Renal cortical epithelial cell (primary cell): ENCODE results near the gene NFYA. TPM values are rescaled to one million over a fixed set of nuclear protein-coding genes. Genes with fewer than 3 reads are reported as not detected.
A peak's percentile ranks its signal among the peaks of the same experiment; 100 is the strongest.
"Not testable (repeated sequence)": the region's sequence is repeated elsewhere in the genome, so short reads cannot be mapped to it uniquely, and the experiment has no call there.

ENCODE experiments used
- DNase-seq: peaks from one replicate; pipeline ENCODE4 v3.0.0-alpha.2; 2011; ENCODE audit warnings: low read depth
- total RNA-seq: library from RNA; depleted of rRNA; stranded (reverse); fragments of >200 nt; gene quantifications from 2 replicates; pipeline ENCODE4 v1.2.3, GENCODE V29; 2014

The NFYA gene
- total RNA-seq, 1 donor from 2014 or later = 38.8 TPM

- DNase-seq = not testable (repeated sequence)
Measured at GRCh38 chr6:41115027-41115426, 42.3 kb downstream of the NFYA start.

DNA sequence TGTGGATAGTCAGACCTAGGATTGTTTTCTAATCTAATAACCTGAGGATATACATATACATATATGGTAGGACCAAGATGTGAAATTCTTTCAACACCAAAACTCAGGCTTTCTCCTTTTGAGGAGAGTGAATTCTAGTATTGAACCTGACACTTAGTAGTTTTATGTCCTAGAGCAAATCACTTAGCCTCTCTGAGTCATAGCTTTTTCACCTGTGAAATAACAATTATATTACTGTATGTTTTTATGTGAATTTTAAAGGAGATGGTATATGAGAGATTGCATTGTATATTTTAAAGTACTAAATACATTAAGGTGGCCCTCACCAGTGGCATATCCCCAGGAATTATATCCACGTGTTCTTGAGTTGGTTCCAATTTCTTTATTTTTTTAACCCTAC, 46.7 kb downstream of the NFYA start:
- no peak for DNase-seq

DNA sequence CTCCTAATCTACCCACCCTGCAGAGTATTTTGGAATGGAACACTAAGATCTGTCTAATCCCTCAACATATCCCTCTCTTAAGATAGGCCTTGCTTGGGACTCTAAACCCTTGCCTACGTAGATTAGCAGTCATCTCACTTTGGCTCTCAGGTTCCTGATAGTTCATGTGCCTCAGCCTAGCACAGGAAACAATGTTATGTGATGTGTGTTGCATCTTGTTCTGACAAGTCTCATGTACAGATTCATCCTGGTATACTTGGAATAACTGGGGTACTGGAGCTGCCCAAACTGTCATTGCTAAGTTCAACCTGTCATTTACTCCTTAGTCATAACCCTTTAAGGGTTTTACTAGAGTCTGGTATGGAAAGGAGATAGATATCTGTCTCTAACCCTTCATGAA, 47.3 kb downstream of the NFYA start:
- DNase-seq = no peak

DNA sequence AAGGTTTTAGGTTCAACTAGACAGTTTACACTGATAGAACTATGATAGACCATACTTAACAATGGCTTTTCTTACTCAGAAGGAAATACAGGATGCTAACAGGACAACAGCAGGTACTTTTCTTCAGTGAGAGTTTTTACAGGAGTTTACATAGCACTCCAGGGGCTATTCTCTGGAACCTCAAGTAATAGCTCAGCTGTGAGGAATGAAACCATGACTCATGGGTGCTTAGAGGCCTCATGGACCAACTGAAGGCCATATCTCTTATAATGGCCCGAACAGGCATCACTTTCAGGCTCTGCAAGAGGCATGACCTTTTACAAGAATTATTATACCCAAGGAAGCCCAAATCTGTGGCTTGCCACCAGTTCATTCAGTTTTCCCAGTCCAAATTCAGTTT, 49.6 kb downstream of the NFYA start:
- peak; percentile 25 for DNase-seq

GRCh38 chr6:41122918-41123317, 50.1 kb downstream of the NFYA start:
- no peak for DNase-seq

GRCh38 chr6:41125282-41125681, 52.5 kb downstream of the NFYA start:
- DNase-seq = no peak

GRCh38 chr6:41132254-41132653, 59.5 kb downstream of the NFYA start:
- DNase-seq = no peak

DNA sequence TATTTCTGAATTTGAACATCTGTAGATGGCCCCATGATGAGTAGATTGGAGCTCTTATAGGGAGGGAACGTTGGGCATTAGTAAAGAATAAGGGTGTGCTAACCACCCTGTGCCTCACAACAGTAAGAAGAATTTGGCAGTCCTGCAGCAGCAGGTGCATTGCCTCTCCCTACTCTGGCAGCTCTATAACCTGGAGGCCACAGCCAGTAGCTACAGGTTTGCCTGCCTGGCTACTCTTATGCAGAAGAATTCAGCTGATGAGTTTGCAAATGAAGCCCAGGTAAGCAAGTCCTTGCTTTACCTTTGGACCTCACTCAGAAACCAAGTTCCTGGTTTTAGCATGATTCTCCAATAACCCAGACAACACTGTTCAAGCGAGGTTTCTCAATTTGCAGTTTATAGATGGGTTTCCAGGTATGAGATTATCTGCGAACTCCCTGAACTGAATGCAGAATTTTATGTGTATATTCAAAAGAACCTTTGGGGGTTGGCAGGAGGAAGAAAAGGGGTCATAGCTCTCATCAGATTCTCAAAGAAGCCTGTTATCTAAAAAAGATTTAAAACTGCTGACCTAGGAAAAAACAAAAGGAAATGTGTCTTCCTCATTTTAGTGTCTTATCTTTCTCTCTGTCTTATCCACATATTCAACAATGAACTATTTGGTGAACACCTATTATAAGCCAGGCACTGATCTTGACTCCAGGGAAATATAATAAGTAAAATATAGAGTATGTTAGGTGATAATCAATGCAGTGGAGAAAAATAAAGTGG, 62.5 kb downstream of the NFYA start:
- DNase-seq = no peak

DNA sequence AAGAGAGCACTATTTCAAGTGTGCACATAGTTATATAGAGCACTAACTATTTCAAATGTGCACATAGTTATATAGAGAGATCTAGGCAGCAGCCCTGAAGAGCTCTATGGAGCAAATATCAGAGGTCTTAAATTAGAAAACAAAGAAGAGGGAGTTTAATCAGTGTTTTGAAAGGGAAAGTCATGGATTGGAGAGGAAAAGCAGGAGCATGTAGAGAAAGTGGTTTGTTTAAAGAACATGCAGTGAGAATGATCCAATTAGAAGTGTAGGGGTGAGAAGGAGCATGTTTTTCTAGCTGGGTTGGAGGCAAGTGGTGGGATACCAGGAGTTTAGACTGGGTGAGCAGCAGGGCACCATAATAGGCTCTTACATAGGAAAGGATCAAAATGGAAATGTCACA, 64.1 kb downstream of the NFYA start:
- DNase-seq = no peak

DNA sequence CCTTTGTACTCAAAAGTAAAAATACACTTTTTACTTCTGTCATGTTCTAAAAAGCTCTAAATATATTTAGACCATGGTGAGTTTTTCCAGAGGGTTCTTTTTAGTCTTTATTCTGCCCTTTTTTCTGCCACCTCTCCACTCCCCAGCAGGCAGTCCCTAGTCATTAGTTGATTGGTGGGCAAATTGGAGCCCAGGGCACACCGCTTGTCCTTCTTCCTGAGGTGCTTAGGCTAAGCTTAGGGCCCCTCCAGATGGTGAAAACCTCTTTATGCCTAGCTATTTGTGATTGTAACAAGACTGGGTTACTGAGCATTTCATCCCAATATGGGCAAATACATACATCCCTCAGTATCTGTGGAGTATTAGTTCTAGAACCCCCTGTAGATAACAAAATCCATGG, 75.1 kb downstream of the NFYA start:
- no peak for DNase-seq

Other genes with a start within 250 kb of the NFYA start
- 2.4 and 9.6 TPM in 2 replicates for gene UNC5CL, start 33.8 kb upstream of the NFYA start, total RNA-seq
- not detected in 2 replicates for gene TSPO2, start 30.5 kb upstream of the NFYA start, total RNA-seq
- not detected in 2 replicates for gene APOBEC2, start 19.8 kb upstream of the NFYA start, total RNA-seq
- 10.1 and 17.1 TPM in 2 replicates for gene OARD1, start 618 bp upstream of the NFYA start, total RNA-seq
- not detected in 2 replicates for gene TREML1, start 81.4 kb downstream of the NFYA start, total RNA-seq
- gene TREM2, start 90.1 kb downstream of the NFYA start, total RNA-seq = not detected in 2 replicates
- gene TREML2, start 128.2 kb downstream of the NFYA start, total RNA-seq = not detected in 2 replicates
- not detected in 2 replicates for gene TREML4, start 155.4 kb downstream of the NFYA start, total RNA-seq
- gene TREM1, start 213.7 kb downstream of the NFYA start, total RNA-seq = not detected in 2 replicates